Osteocyte (in vitro differentiated cells): ENCODE results near the gene SAP30BP. TPM values are rescaled to one million over a fixed set of nuclear protein-coding genes. Genes with fewer than 3 reads are reported as not detected.

Experiments used
- DNase-seq: peaks from one replicate; pipeline ENCODE4 v3.0.0; 2021; ENCODE audit warnings: mixed read lengths; ENCODE audit not compliant: unreplicated experiment; ENCODE audit errors: extremely low spot score
- H3K27ac Mint-ChIP-seq: one replicate; pipeline ENCODE4 v1.8.0; 2021; ENCODE audit warnings: mild to moderate bottlenecking, mixed read lengths; ENCODE audit not compliant: unreplicated experiment
- H3K27me3 Mint-ChIP-seq: one replicate; pipeline ENCODE4 v1.8.0; 2021; ENCODE audit warnings: mixed read lengths; ENCODE audit not compliant: unreplicated experiment
- H3K36me3 Mint-ChIP-seq: one replicate; pipeline ENCODE4 v1.8.0; 2021; ENCODE audit warnings: mixed read lengths; ENCODE audit not compliant: unreplicated experiment
- H3K4me1 Mint-ChIP-seq: one replicate; pipeline ENCODE4 v1.8.0; 2021; ENCODE audit warnings: mixed read lengths; ENCODE audit not compliant: unreplicated experiment
- H3K4me3 Mint-ChIP-seq: one replicate; pipeline ENCODE4 v1.8.0; 2021; ENCODE audit warnings: mild to moderate bottlenecking, moderate library complexity, mixed read lengths; ENCODE audit not compliant: unreplicated experiment
- H3K9me3 Mint-ChIP-seq: one replicate; pipeline ENCODE4 v1.8.0; 2021; ENCODE audit warnings: mixed read lengths; ENCODE audit not compliant: unreplicated experiment
- CTCF ChIP-seq: fragments of 200-600 bp; sonication (generic); IDR thresholded peaks from 2 replicates; pipeline ENCODE4 v1.5.0; 2021; ENCODE audit warnings: antibody characterized with exemption, mild to moderate bottlenecking, moderate library complexity
- total RNA-seq: library from RNA; stranded (reverse); gene quantifications from 2 replicates; pipeline ENCODE4 v1.2.1, GENCODE V29; 2021

The SAP30BP gene
- total RNA-seq, 1 donor from 2014 or later: 103 TPM

- no peak for DNase-seq
- Mint-ChIP-seq H3K4me1 (peaks cover 85% of the 10 kb centered on the region), H3K36me3 (peaks cover 33% of the 10 kb centered on the region), H3K27me3 (no peaks in the 10 kb centered on the region), H3K9me3 (no peaks in the 10 kb centered on the region), H3K4me3 (no peak overlapping the region), H3K27ac (peak overlapping the region; percentile 99)
- TF ChIP-seq CTCF: no peak
Measured at GRCh38 chr17:75697651-75698291, 30.6 kb downstream of the SAP30BP start.

- Mint-ChIP-seq H3K27me3 (no peaks in the 10 kb centered on the region), H3K27ac (peak overlapping the region; percentile 38), H3K9me3 (no peaks in the 10 kb centered on the region), H3K36me3 (peaks cover 36% of the 10 kb centered on the region), H3K4me1 (peaks cover 76% of the 10 kb centered on the region), H3K4me3 (no peak overlapping the region)
- no peak for TF ChIP-seq CTCF
- DNase-seq: no peak
Measured at GRCh38 chr17:75698659-75699058, 31.5 kb downstream of the SAP30BP start.

- Mint-ChIP-seq H3K9me3 (no peaks in the 10 kb centered on the region), H3K4me1 (peaks cover 56% of the 10 kb centered on the region), H3K27ac (peak overlapping the region; percentile 98), H3K4me3 (no peak overlapping the region), H3K36me3 (peaks cover 47% of the 10 kb centered on the region), H3K27me3 (no peaks in the 10 kb centered on the region)
- no peak for DNase-seq
- no peak for TF ChIP-seq CTCF
Measured at GRCh38 chr17:75701288-75701687, 34.1 kb downstream of the SAP30BP start.

- H3K27me3 Mint-ChIP-seq: no peaks in the 10 kb centered on the region
- no peak overlapping the region for H3K4me3 Mint-ChIP-seq
- H3K27ac Mint-ChIP-seq: no peak overlapping the region
- peaks cover 56% of the 10 kb centered on the region for H3K36me3 Mint-ChIP-seq
- no peaks in the 10 kb centered on the region for H3K9me3 Mint-ChIP-seq
- peaks cover 50% of the 10 kb centered on the region for H3K4me1 Mint-ChIP-seq
- TF ChIP-seq CTCF: no peak
- no peak for DNase-seq
Measured at GRCh38 chr17:75703191-75703590, 36.1 kb downstream of the SAP30BP start.

GRCh38 chr17:75703591-75703990 lies 36.5 kb downstream of the SAP30BP start:
- TF ChIP-seq CTCF: no peak
- no peaks in the 10 kb centered on the region for H3K9me3 Mint-ChIP-seq
- no peak overlapping the region for H3K4me3 Mint-ChIP-seq
- no peak overlapping the region for H3K27ac Mint-ChIP-seq
- peaks cover 48% of the 10 kb centered on the region for H3K4me1 Mint-ChIP-seq
- H3K27me3 Mint-ChIP-seq: no peaks in the 10 kb centered on the region
- DNase-seq: no peak
- H3K36me3 Mint-ChIP-seq: peaks cover 60% of the 10 kb centered on the region
